HepG2 (cell line): ENCODE data around the gene MRPL58. TPM values are rescaled to one million over a fixed set of nuclear protein-coding genes. Genes with fewer than 3 reads are reported as not detected.

Experiments
- ELF3 ChIP-seq: IDR thresholded peaks from 2 replicates; pipeline ENCODE4 v1.6.1; 2016; ENCODE audit warnings: missing genetic modification reagents, missing compliant biosample characterization
- FOXA3 ChIP-seq: IDR thresholded peaks from 2 replicates; pipeline ENCODE4 v1.6.1; 2016; ENCODE audit warnings: missing genetic modification reagents, missing compliant biosample characterization
- GATAD2A ChIP-seq: IDR thresholded peaks from 2 replicates; pipeline ENCODE4 v1.6.1; 2016
- HOXA9 ChIP-seq: sonication (generic); formaldehyde crosslinking; IDR thresholded peaks from 2 replicates; pipeline ENCODE4 v1.8.1; 2022; ENCODE audit warnings: missing genetic modification reagents, mild to moderate bottlenecking, moderate library complexity, borderline replicate concordance
- HOXD1 ChIP-seq: sonication (generic); formaldehyde crosslinking; IDR thresholded peaks from 2 replicates; pipeline ENCODE4 v1.5.0; 2020; ENCODE audit warnings: missing genetic modification reagents
- MAFK ChIP-seq, 2 experiments: IDR thresholded peaks in 1 of 2; conservative IDR thresholded peaks in 1 of 2; 2 replicates each; pipeline ENCODE4 v1.6.1; 2011; ENCODE audit warnings: improper control_type of control experiment in 2 of 2, low read length in 2 of 2
- MYNN ChIP-seq: sonication (generic); formaldehyde crosslinking; IDR thresholded peaks from 2 replicates; pipeline ENCODE4 v1.4.0; 2020; ENCODE audit warnings: mild to moderate bottlenecking, low read depth, missing genetic modification reagents
- NFYC ChIP-seq: IDR thresholded peaks from 2 replicates; pipeline ENCODE4 v1.6.1; 2016; ENCODE audit warnings: missing genetic modification reagents, missing compliant biosample characterization
- NKX3-1 ChIP-seq: sonication (generic); formaldehyde crosslinking; IDR thresholded peaks from 2 replicates; pipeline ENCODE4 v1.5.0; 2020; ENCODE audit warnings: missing genetic modification reagents
- NPAS2 ChIP-seq: sonication (generic); formaldehyde crosslinking; IDR thresholded peaks from 2 replicates; pipeline ENCODE4 v1.8.0; 2022; ENCODE audit warnings: mild to moderate bottlenecking, missing genetic modification reagents, borderline replicate concordance
- RAD21 ChIP-seq: fragments of 450-650 bp; formaldehyde crosslinking; IDR thresholded peaks from 2 replicates; pipeline ENCODE4 v1.5.0; 2020; ENCODE audit warnings: mild to moderate bottlenecking
- RBM22 ChIP-seq: fragments of 200-400 bp; formaldehyde crosslinking; optimal IDR thresholded peaks from 2 replicates; pipeline ENCODE3; 2017; ENCODE audit warnings: mild to moderate bottlenecking, low read length, moderate library complexity
- SOX13 ChIP-seq, 3 experiments: fragments of 450-650 bp in 1 of 3; sonication (generic) in 1 of 3; formaldehyde crosslinking in 1 of 3; IDR thresholded peaks in 2 of 3; conservative IDR thresholded peaks in 1 of 3; 2 replicates each; pipeline versions ENCODE4 v1.5.0 to v1.6.1; 2016 to 2020; ENCODE audit warnings: antibody characterized with exemption in 1 of 3, mild to moderate bottlenecking in 1 of 3, missing compliant biosample characterization in 1 of 3, missing genetic modification reagents in 1 of 3, moderate library complexity in 1 of 3
- TBL1XR1 ChIP-seq: fragments of 150-350 bp; IDR thresholded peaks from 2 replicates; pipeline ENCODE4 v1.6.1; 2014; ENCODE audit warnings: borderline replicate concordance, low read length; ENCODE audit not compliant: partially characterized antibody
- TEAD3 ChIP-seq: optimal IDR thresholded peaks from 2 replicates; pipeline ENCODE3; 2016; ENCODE audit warnings: borderline replicate concordance
- ZMYM2 ChIP-seq: sonication (generic); formaldehyde crosslinking; IDR thresholded peaks from 2 replicates; pipeline ENCODE4 v1.8.0; 2022; ENCODE audit warnings: mild to moderate bottlenecking, missing genetic modification reagents
- ZNF263 ChIP-seq: sonication (generic); formaldehyde crosslinking; IDR thresholded peaks from 2 replicates; pipeline ENCODE4 v1.4.0; 2020; ENCODE audit warnings: missing genetic modification reagents
- ZNF672 ChIP-seq: sonication (generic); formaldehyde crosslinking; IDR thresholded peaks from 2 replicates; pipeline ENCODE4 v1.8.1; 2022; ENCODE audit warnings: missing genetic modification reagents
- polyA plus RNA-seq, 8 experiments: library from polyadenylated mRNA; depleted of rRNA in 3 of 8; stranded (reverse) in 7 of 8; unstranded in 1 of 8; fragments of >200 nt; fragmentation: Illumina TruSeq in 4 of 8; extraction: Trizol in 4 of 8; gene quantifications; 2 replicates each; pipeline versions ENCODE4 v1.2.1 to v1.2.3, GENCODE V29; 2011 to 2016; ENCODE audit warnings: low read depth in 4 of 8, missing spikeins in 1 of 8, mixed read lengths in 1 of 8; ENCODE audit not compliant: insufficient read depth in 1 of 8
- total RNA-seq, 5 experiments: library from RNA; depleted of rRNA; stranded (reverse); fragments of >200 nt; fragmentation: Illumina TruSeq; extraction: Trizol; gene quantifications; 2 replicates each; pipeline ENCODE4 v1.2.3, GENCODE V29; 2016; ENCODE audit warnings: low read depth in 1 of 5
- TF ChIP-seq, protein P1 (sequence below): sonication (generic); formaldehyde crosslinking; IDR thresholded peaks from 2 replicates; pipeline ENCODE4 v1.4.0; 2020; ENCODE audit warnings: missing genetic modification reagents, borderline replicate concordance
- TF ChIP-seq, protein P2 (sequence below): sonication (generic); formaldehyde crosslinking; IDR thresholded peaks from 2 replicates; pipeline ENCODE4 v1.5.0; 2020; ENCODE audit warnings: mild to moderate bottlenecking, missing genetic modification reagents, borderline replicate concordance
- TF ChIP-seq, protein P3 (sequence below): sonication (generic); formaldehyde crosslinking; IDR thresholded peaks from 2 replicates; pipeline ENCODE4 v1.8.0; 2022; ENCODE audit warnings: mild to moderate bottlenecking, missing genetic modification reagents, moderate library complexity

MRPL58 gene
- total and polyA plus RNA-seq, 2 of the 13 experiments (the other 11 are each of a cell fraction or from before 2014, with no cell fraction given), result 44.9 to 68.9 TPM

DNA sequence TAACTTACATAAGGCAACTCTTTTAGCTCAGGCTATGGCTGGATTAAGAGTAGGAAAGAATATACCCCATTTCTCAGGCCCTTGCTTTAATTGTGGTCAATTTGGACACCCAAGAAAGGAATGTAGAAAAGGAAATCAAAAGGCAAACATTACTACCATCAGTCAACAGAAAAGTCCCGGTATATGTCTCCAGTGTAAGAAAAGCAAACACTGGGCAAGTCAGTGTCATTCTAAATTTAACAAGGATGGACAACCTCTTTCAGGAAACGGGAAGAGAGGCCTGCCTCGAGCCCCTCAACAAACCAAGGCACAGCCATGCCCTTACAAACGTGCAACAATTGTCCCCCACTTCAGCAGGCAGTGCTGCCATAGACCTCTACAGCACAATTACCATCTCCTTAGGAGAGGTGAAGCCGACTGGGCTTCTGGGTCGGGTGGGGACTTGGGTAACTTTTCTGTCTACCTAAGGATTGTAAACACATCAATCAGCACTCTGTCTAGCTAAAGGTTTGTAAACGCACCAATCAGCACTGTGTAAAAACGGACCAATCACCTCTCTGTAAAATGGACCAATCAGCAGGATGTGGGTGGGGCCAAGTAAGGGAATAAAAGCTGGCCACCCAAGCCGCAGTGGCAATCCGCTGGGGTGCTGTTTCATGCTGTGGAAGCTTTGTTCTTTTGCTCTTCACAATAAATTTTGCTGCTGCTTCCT, 12.4 kb downstream of the MRPL58 start (continued):
- TF ChIP-seq SOX13 (IDR thresholded peaks at IDR 0.05), result no peak
- 0 out of 4 replicates have a peak, but pooled peaks of 1 of the 2 experiments have one; percentile 2 for TF ChIP-seq SOX13 (CRISPR knock-in tag; conservative IDR thresholded peaks at IDR 0.05 in 1 of 2, IDR thresholded peaks at IDR 0.05 in 1 of 2)
- TF ChIP-seq RAD21, result no peak
- TF ChIP-seq FOXA3 (CRISPR knock-in tag), result peak; percentile 56; the same call in 1 of the 2 replicates
- no peak for TF ChIP-seq MYNN (CRISPR knock-in tag)
- peak; percentile 67; the same call in 1 of the 2 replicates for TF ChIP-seq ZMYM2 (CRISPR knock-in tag)
- TF ChIP-seq, protein P1, sequence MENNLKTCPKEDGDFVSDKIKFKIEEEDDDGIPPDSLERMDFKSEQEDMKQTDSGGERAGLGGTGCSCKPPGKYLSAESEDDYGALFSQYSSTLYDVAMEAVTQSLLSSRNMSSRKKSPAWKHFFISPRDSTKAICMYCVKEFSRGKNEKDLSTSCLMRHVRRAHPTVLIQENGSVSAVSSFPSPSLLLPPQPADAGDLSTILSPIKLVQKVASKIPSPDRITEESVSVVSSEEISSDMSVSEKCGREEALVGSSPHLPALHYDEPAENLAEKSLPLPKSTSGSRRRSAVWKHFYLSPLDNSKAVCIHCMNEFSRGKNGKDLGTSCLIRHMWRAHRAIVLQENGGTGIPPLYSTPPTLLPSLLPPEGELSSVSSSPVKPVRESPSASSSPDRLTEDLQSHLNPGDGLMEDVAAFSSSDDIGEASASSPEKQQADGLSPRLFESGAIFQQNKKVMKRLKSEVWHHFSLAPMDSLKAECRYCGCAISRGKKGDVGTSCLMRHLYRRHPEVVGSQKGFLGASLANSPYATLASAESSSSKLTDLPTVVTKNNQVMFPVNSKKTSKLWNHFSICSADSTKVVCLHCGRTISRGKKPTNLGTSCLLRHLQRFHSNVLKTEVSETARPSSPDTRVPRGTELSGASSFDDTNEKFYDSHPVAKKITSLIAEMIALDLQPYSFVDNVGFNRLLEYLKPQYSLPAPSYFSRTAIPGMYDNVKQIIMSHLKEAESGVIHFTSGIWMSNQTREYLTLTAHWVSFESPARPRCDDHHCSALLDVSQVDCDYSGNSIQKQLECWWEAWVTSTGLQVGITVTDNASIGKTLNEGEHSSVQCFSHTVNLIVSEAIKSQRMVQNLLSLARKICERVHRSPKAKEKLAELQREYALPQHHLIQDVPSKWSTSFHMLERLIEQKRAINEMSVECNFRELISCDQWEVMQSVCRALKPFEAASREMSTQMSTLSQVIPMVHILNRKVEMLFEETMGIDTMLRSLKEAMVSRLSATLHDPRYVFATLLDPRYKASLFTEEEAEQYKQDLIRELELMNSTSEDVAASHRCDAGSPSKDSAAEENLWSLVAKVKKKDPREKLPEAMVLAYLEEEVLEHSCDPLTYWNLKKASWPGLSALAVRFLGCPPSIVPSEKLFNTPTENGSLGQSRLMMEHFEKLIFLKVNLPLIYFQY (CRISPR knock-in tag), result 0 out of 2 replicates have a peak, but pooled peaks have one; percentile 15
- TF ChIP-seq ZNF672, result no peak
- TF ChIP-seq HOXD1, result peak; percentile 63
- TF ChIP-seq ZNF263 (CRISPR knock-in tag), result no peak
- no peak for TF ChIP-seq TBL1XR1
- TF ChIP-seq, protein P2, sequence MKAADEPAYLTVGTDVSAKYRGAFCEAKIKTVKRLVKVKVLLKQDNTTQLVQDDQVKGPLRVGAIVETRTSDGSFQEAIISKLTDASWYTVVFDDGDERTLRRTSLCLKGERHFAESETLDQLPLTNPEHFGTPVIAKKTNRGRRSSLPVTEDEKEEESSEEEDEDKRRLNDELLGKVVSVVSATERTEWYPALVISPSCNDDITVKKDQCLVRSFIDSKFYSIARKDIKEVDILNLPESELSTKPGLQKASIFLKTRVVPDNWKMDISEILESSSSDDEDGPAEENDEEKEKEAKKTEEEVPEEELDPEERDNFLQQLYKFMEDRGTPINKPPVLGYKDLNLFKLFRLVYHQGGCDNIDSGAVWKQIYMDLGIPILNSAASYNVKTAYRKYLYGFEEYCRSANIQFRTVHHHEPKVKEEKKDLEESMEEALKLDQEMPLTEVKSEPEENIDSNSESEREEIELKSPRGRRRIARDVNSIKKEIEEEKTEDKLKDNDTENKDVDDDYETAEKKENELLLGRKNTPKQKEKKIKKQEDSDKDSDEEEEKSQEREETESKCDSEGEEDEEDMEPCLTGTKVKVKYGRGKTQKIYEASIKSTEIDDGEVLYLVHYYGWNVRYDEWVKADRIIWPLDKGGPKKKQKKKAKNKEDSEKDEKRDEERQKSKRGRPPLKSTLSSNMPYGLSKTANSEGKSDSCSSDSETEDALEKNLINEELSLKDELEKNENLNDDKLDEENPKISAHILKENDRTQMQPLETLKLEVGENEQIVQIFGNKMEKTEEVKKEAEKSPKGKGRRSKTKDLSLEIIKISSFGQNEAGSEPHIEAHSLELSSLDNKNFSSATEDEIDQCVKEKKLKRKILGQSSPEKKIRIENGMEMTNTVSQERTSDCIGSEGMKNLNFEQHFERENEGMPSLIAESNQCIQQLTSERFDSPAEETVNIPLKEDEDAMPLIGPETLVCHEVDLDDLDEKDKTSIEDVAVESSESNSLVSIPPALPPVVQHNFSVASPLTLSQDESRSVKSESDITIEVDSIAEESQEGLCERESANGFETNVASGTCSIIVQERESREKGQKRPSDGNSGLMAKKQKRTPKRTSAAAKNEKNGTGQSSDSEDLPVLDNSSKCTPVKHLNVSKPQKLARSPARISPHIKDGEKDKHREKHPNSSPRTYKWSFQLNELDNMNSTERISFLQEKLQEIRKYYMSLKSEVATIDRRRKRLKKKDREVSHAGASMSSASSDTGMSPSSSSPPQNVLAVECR (CRISPR knock-in tag), result 0 out of 2 replicates have a peak, but pooled peaks have one; percentile 22
- peak; percentile 42 for TF ChIP-seq TEAD3
- TF ChIP-seq NFYC (CRISPR knock-in tag), result peak; percentile 83
- TF ChIP-seq MAFK (conservative IDR thresholded peaks at IDR 0.05 in 1 of 2, IDR thresholded peaks at IDR 0.05 in 1 of 2; ENCODE audit: low read length in 2 of 2), result peak in 1 of 2 experiments; percentile 27; a peak in 1 of 4 replicates
- no peak for TF ChIP-seq NKX3-1 (CRISPR knock-in tag)
- TF ChIP-seq HOXA9 (CRISPR knock-in tag), result no peak
- TF ChIP-seq GATAD2A, result peak; percentile 35; the same call in 1 of the 2 replicates
- TF ChIP-seq, protein P3, sequence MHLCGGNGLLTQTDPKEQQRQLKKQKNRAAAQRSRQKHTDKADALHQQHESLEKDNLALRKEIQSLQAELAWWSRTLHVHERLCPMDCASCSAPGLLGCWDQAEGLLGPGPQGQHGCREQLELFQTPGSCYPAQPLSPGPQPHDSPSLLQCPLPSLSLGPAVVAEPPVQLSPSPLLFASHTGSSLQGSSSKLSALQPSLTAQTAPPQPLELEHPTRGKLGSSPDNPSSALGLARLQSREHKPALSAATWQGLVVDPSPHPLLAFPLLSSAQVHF (CRISPR knock-in tag), result peak; percentile 15; the same call in 1 of the 2 replicates
- no peak for TF ChIP-seq NPAS2 (CRISPR knock-in tag)
- TF ChIP-seq RBM22, result no peak
- peak; percentile 55; the same call in 1 of the 2 replicates for TF ChIP-seq ELF3 (CRISPR knock-in tag)
